A673 (cell line): Measurements from ENCODE around the gene SLX4. TPM values are rescaled to one million over a fixed set of nuclear protein-coding genes. Genes with fewer than 3 reads are reported as not detected.

Experiments used
- BruUV-seq: library from RNA; stranded (reverse); fragments of 400-500 nt; replicated peaks from 2 replicates; lab custom pipeline; 2021; lab: Mats Ljungman, UMichigan
- CTCF ChIA-PET: fragments of 300-600 bp; sonication (Branson Sonifier 250); formaldehyde crosslinking; loops from one replicate; lab custom pipeline; 2022; ENCODE audit warnings: antibody characterized with exemption; lab: Charles Lee
- POLR2A ChIA-PET: fragments of 300-600 bp; sonication (Branson Sonifier 250); formaldehyde crosslinking; loops from one replicate; lab custom pipeline; 2022; ENCODE audit warnings: antibody characterized with exemption; ENCODE audit not compliant: low non-redundant PET; lab: Charles Lee
- DNase-seq: peaks from one replicate; pipeline ENCODE4 v3.0.0-alpha.2; 2015; ENCODE audit warnings: low spot score
- H3K27ac ChIP-seq: fragments of 200-600 bp; sonication (generic); 2 replicates; pipeline ENCODE4 v1.5.1; 2016; ENCODE audit warnings: mixed run types, low read depth, mild to moderate bottlenecking, mixed read lengths, antibody characterized with exemption, low read length; ENCODE audit not compliant: poor library complexity, severe bottlenecking
- H3K27me3 ChIP-seq: fragments of 200-600 bp; sonication (generic); replicated peaks from 2 replicates; pipeline ENCODE4 v1.6.1; 2017; ENCODE audit warnings: mixed run types, low read depth, mild to moderate bottlenecking, mixed read lengths, antibody characterized with exemption, low read length; ENCODE audit not compliant: insufficient read depth, poor library complexity
- H3K36me3 ChIP-seq: fragments of 200-600 bp; sonication (generic); 2 replicates; pipeline ENCODE4 v1.6.1; 2016; ENCODE audit warnings: mixed run types, mild to moderate bottlenecking, mixed read lengths, antibody characterized with exemption, low read length; ENCODE audit not compliant: insufficient read depth, poor library complexity, severe bottlenecking
- H3K4me1 ChIP-seq: fragments of 200-600 bp; sonication (generic); 2 replicates; pipeline ENCODE4 v1.6.1; 2017; ENCODE audit warnings: mixed run types, mild to moderate bottlenecking, mixed read lengths, antibody characterized with exemption, low read length; ENCODE audit not compliant: insufficient read depth, poor library complexity, severe bottlenecking
- H3K4me3 ChIP-seq: fragments of 200-600 bp; sonication (generic); 2 replicates; pipeline ENCODE4 v1.5.1; 2016; ENCODE audit warnings: low read depth, mixed run types, mild to moderate bottlenecking, mixed read lengths, low read length; ENCODE audit not compliant: poor library complexity, severe bottlenecking
- H3K9me3 ChIP-seq: fragments of 200-600 bp; sonication (generic); 2 replicates; pipeline ENCODE4 v1.6.1; 2016; ENCODE audit warnings: mixed run types, low read depth, mild to moderate bottlenecking, mixed read lengths, antibody characterized with exemption, low read length; ENCODE audit not compliant: poor library complexity, severe bottlenecking
- EZH2 ChIP-seq: fragments of 200-600 bp; sonication (generic); IDR thresholded peaks from 2 replicates; pipeline ENCODE4 v1.6.1; 2017; ENCODE audit warnings: borderline replicate concordance, low read depth, mild to moderate bottlenecking, mixed read lengths, antibody characterized with exemption, low read length; ENCODE audit not compliant: poor library complexity, severe bottlenecking
- intact Hi-C: fragments of 100-400 bp; cut with micrococcal nuclease; formaldehyde crosslinking; loops from one replicate; pipeline ENCODE4 v1.10.0; 2022; ENCODE audit not compliant: unreplicated experiment
- total RNA-seq: library from RNA; stranded (reverse); gene quantifications from 2 replicates; pipeline ENCODE4 v1.2.3, GENCODE V29; 2021
- TF ChIP-seq, protein P1 (sequence below): fragments of 300-800, 200-600 bp; sonication (generic); conservative IDR thresholded peaks from 2 replicates; pipeline ENCODE4 v1.5.1; 2017; ENCODE audit warnings: low read depth, mild to moderate bottlenecking, antibody characterized with exemption, low read length, moderate library complexity, mixed read lengths

SLX4 gene
- total RNA-seq, 1 experiment from 2014 or later = 15.1 TPM

GRCh38 chr16:3594316-3595109 is 16.9 kb downstream of the SLX4 start:
- intact Hi-C loops = no loop called here
- ChIA-PET CTCF (no interaction called here), POLR2A (no interaction called here)
- no peak for DNase-seq
- H3K27ac ChIP-seq = no peak overlapping the region
- H3K4me3 ChIP-seq = no peak overlapping the region
- H3K36me3 ChIP-seq = peaks cover 1% of the 10 kb centered on the region
- no peak for TF ChIP-seq EZH2
- TF ChIP-seq, protein P1, sequence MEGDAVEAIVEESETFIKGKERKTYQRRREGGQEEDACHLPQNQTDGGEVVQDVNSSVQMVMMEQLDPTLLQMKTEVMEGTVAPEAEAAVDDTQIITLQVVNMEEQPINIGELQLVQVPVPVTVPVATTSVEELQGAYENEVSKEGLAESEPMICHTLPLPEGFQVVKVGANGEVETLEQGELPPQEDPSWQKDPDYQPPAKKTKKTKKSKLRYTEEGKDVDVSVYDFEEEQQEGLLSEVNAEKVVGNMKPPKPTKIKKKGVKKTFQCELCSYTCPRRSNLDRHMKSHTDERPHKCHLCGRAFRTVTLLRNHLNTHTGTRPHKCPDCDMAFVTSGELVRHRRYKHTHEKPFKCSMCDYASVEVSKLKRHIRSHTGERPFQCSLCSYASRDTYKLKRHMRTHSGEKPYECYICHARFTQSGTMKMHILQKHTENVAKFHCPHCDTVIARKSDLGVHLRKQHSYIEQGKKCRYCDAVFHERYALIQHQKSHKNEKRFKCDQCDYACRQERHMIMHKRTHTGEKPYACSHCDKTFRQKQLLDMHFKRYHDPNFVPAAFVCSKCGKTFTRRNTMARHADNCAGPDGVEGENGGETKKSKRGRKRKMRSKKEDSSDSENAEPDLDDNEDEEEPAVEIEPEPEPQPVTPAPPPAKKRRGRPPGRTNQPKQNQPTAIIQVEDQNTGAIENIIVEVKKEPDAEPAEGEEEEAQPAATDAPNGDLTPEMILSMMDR = no peak
- H3K9me3 ChIP-seq = peaks cover under 1% of the 10 kb centered on the region
- H3K27me3 ChIP-seq = no peaks in the 10 kb centered on the region
- no peaks in the 10 kb centered on the region for H3K4me1 ChIP-seq
- no TSS peak for BruUV-seq

GRCh38 chr16:3592559-3592958 is 18.8 kb downstream of the SLX4 start:
- BruUV-seq = no TSS peak
- Histone ChIP-seq H3K27me3 (no peaks in the 10 kb centered on the region), H3K36me3 (no peaks in the 10 kb centered on the region), H3K27ac (no peak overlapping the region), H3K9me3 (no peaks in the 10 kb centered on the region), H3K4me1 (no peaks in the 10 kb centered on the region), H3K4me3 (no peak overlapping the region)
- TF ChIP-seq EZH2 = no peak
- TF ChIP-seq, protein P1 = no peak
- ChIA-PET CTCF (no interaction called here), POLR2A (no interaction called here)
- intact Hi-C loops = no loop called here
- DNase-seq = no peak

DNA sequence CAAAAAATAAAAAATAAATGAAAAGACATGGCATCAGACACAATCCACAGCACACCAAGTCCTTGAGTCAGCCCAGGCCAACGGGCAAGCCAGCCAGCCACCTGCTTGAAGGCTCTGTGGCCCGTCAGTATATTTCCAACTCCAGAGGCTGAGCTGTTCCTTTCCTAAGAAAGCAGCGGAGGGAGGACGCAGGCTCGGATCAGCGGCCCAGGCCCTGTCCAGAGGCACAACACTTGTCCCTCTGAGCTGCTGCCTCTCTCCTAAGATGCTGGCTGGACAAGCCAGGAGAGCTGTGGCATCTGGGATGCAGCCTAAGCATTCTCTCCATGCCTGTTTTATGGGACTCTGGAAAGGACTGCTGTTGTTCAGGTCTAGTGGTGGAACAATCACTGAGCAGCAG is 19.4 kb downstream of the SLX4 start:
- no TSS peak for BruUV-seq
- H3K27ac ChIP-seq = no peak overlapping the region
- H3K4me1 ChIP-seq = no peaks in the 10 kb centered on the region
- no peaks in the 10 kb centered on the region for H3K36me3 ChIP-seq
- ChIA-PET POLR2A (no interaction called here), CTCF (no interaction called here)
- no peak overlapping the region for H3K4me3 ChIP-seq
- H3K27me3 ChIP-seq = no peaks in the 10 kb centered on the region
- TF ChIP-seq, protein P1 = no peak
- H3K9me3 ChIP-seq = no peaks in the 10 kb centered on the region
- intact Hi-C loops = no loop called here
- DNase-seq = no peak
